Gastroesophageal sphincter (tissue), 4 donors: ENCODE results near the gene UMODL1. TPM values are rescaled to one million over a fixed set of nuclear protein-coding genes. Genes with fewer than 3 reads are reported as not detected.
"Not testable (repeated sequence)": the region's sequence is repeated elsewhere in the genome, so short reads cannot be mapped to it uniquely, and the experiment has no call there.

ENCODE experiments used
- ATAC-seq: fragments of 150-250 bp; one replicate; pipeline ENCODE4 v1.9.1; 2016; ENCODE audit warnings: mild to moderate bottlenecking, moderate library complexity
- H3K27ac ChIP-seq, 4 donors: fragments of 200-600 bp; sonication (generic) in 3 of 4; 1 replicate in 3 of 4; 2 replicates in 1 of 4; pipeline ENCODE4 v1.5.1; 2016 to 2019
- H3K27me3 ChIP-seq: fragments of 200-600 bp; sonication (generic); one replicate; pipeline ENCODE4 v1.5.1; 2019
- H3K36me3 ChIP-seq, 2 donors: fragments of 200-600 bp; sonication (generic); one replicate each; pipeline ENCODE4 v1.5.1; 2019; ENCODE audit warnings: control low read depth in 1 of 2
- H3K4me1 ChIP-seq, 3 donors: fragments of 200-600 bp; sonication (generic); 1 replicate in 2 of 3; 2 replicates in 1 of 3; pipeline ENCODE4 v1.5.1; 2016 to 2019; ENCODE audit warnings: control low read depth in 2 of 3
- H3K4me3 ChIP-seq, 2 donors: fragments of 200-600 bp; sonication (generic); one replicate each; pipeline ENCODE4 v1.5.1; 2019; ENCODE audit warnings: mild to moderate bottlenecking in 1 of 2, moderate library complexity in 1 of 2
- H3K9me3 ChIP-seq, 3 donors: fragments of 200-600 bp; sonication (generic); one replicate each; pipeline ENCODE4 v1.5.1; 2017 to 2019; ENCODE audit warnings: control low read depth in 2 of 3
- EP300 ChIP-seq: sonication (generic); formaldehyde crosslinking; IDR thresholded peaks from one replicate; pipeline ENCODE4 v1.6.1; 2017; ENCODE audit warnings: antibody characterized with exemption, mild to moderate bottlenecking
- POLR2A ChIP-seq, 2 donors: fragments of 450-650 bp; IDR thresholded peaks; one replicate each; pipeline ENCODE4 v1.6.1; 2017; ENCODE audit warnings: antibody characterized with exemption in 2 of 2, mild to moderate bottlenecking in 2 of 2, moderate library complexity in 1 of 2
- POLR2AphosphoS5 ChIP-seq: sonication (generic); formaldehyde crosslinking; IDR thresholded peaks from one replicate; pipeline ENCODE4 v1.6.1; 2017; ENCODE audit warnings: antibody characterized with exemption
- WGBS, 2 donors: methylation state at CpG; one replicate each; pipeline ENCODE4 v1.1.5; 2018; ENCODE audit warnings: low coverage in 1 of 2; 5-methylcytosine and 5-hydroxymethylcytosine counted together
- total RNA-seq, 4 donors: library from RNA; depleted of rRNA; stranded (reverse); fragments of >200 nt; gene quantifications; one replicate each; pipeline ENCODE4 v1.1.0, GENCODE V29; 2016
- TF ChIP-seq, protein P1 (sequence below), 4 experiments: fragments of 200-600 bp in 2 of 4; fragments of 450-650 bp in 2 of 4; sonication (generic) in 1 of 4; IDR thresholded peaks; one replicate each; pipeline ENCODE4 v1.5.1; 2017 to 2019; ENCODE audit warnings: antibody characterized with exemption in 4 of 4, mild to moderate bottlenecking in 2 of 4, moderate library complexity in 2 of 4

UMODL1 gene
- total RNA-seq, 4 donors from 2014 or later: not detected

DNA sequence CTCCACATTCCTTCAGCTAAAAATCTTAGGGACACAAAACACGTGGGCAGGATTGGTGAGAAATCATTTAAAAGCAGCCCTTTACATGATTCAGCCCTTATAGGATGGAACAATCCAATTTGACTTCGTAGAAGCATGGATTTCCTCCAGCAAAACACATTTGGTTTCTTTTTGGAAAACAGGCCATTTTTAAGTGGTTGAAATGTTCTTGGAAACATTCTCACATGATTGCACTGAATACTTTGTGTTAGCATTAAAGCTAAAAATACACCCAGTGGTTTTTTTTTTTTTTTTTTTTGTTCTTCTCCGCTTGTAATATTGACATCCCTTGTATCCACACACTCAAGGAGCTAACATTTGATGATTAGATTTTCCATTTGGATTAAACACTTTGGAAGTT, 105.7 kb downstream of the UMODL1 start:
- WGBS, 2 donors: 0 to 8% methylated on average over 2 to 3 of the region's 3 CpGs
- Histone ChIP-seq H3K27me3 (no peaks in the 10 kb centered on the region), H3K9me3 (no peaks in the 10 kb centered on the region), H3K27ac (peak overlapping the region; percentile 18 to 69 (median 50)), H3K36me3 (no peaks in the 10 kb centered on the region), H3K4me1 (peaks cover 0 to 41% (median 0%) of the 10 kb centered on the region in 3 donors), H3K4me3 (no peak overlapping the region)
- ATAC-seq: peak; percentile 70
- TF ChIP-seq EP300: no peak
- TF ChIP-seq POLR2AphosphoS5: peak; percentile 69

DNA sequence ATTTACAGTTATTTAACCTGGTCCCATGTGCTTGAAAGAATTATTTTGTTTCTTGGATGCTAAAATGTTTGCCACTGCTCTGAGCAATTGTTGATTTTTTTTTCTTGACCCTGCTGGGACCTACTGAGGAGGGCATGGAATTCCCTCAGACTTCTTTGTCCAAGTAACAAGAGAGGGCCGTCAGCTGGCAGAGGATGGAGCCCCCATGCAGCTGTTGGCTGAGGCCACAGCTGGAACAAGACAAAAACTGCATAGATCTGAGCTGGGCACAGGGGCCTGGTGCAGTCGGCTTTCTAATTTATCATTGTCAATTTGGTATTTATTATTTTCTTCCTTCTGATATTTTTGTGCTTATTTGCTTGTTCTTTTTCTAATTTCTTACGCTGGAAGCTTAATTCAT, 108.2 kb downstream of the UMODL1 start:
- TF ChIP-seq POLR2AphosphoS5 (no peak), EP300 (no peak), POLR2A (IDR thresholded peaks at IDR 0.05) (no peak)
- TF ChIP-seq, protein P1, sequence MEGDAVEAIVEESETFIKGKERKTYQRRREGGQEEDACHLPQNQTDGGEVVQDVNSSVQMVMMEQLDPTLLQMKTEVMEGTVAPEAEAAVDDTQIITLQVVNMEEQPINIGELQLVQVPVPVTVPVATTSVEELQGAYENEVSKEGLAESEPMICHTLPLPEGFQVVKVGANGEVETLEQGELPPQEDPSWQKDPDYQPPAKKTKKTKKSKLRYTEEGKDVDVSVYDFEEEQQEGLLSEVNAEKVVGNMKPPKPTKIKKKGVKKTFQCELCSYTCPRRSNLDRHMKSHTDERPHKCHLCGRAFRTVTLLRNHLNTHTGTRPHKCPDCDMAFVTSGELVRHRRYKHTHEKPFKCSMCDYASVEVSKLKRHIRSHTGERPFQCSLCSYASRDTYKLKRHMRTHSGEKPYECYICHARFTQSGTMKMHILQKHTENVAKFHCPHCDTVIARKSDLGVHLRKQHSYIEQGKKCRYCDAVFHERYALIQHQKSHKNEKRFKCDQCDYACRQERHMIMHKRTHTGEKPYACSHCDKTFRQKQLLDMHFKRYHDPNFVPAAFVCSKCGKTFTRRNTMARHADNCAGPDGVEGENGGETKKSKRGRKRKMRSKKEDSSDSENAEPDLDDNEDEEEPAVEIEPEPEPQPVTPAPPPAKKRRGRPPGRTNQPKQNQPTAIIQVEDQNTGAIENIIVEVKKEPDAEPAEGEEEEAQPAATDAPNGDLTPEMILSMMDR (IDR thresholded peaks at IDR 0.05): no peak
- Histone ChIP-seq H3K9me3 (no peaks in the 10 kb centered on the region), H3K4me1 (peaks cover 0 to 38% (median 0%) of the 10 kb centered on the region in 3 donors), H3K4me3 (no peak overlapping the region), H3K27ac (no peak overlapping the region), H3K36me3 (no peaks in the 10 kb centered on the region), H3K27me3 (no peaks in the 10 kb centered on the region)
- 44 to 50% methylated on average over 3 of the region's 3 CpGs for WGBS, 2 donors
- ATAC-seq: no peak

DNA sequence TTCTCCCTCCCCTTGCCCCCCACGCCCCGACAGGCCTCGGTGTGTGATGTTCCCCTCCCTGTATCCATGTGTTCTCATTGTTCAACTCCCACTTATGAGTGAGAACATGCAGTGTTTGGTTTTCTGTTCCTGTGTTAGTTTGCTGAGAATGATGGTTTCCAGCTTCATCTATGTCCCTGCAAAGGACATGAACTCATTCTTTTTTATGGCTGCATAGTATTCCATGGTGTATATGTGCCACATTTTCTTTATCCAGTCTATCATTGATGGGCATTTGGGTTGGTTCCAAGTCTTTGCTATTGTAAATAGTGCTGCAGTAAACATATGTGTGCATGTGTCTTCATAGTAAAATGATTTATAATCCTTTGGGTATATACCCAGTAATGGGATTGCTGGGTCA, 108.9 kb downstream of the UMODL1 start:
- H3K27me3 ChIP-seq: not testable (repeated sequence)
- 82% methylated on average over 3 of the region's 3 CpGs; no CpG with 5 or more reads in 1 of the 2 donors for WGBS, 2 donors

DNA sequence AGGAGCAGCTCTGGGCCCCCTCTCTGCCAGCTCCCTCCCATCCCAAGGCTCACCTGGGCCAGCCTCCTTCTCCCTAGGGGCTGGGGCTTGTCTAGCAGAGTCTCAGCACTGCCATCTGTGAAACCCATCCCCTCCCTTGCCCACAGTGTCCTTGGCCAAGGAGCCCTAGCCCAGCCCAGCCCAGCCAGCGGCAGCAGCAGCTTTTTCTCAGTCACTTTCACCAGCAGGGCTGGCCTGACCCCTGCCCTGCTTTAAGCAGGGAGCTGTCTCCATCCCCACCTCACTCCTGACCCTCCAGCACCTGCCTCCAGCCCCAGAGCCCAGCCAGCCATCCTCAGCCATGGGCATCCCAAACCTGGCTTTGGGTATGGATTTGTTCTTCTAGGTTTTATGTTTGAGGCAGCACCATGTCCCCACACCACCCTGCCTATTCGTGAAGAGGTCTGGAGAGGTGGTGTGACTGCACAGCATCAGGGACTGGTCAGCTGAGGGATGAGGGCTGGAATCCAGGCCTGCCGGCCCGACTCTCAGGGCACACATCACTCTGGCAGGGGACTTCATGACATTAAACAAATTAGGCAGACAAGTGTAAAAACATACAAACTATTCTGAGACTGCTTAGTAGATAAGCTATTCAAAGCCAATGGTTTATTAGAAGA, 111.7 kb downstream of the UMODL1 start:
- Histone ChIP-seq H3K27ac (no peak overlapping the region), H3K27me3 (no peaks in the 10 kb centered on the region), H3K9me3 (no peaks in the 10 kb centered on the region), H3K4me1 (peaks cover 0 to 13% (median 0%) of the 10 kb centered on the region in 3 donors), H3K4me3 (no peak overlapping the region), H3K36me3 (no peaks in the 10 kb centered on the region)
- ATAC-seq: peak; percentile 31
- TF ChIP-seq, protein P1 (IDR thresholded peaks at IDR 0.05): no peak
- no peak for TF ChIP-seq POLR2AphosphoS5
- TF ChIP-seq EP300: no peak
- no peak for TF ChIP-seq POLR2A (IDR thresholded peaks at IDR 0.05)
- 8 to 44% methylated on average over 2 to 3 of the region's 4 CpGs for WGBS, 2 donors

More for the DNA sequence above, 108.9 kb downstream of the UMODL1 start:
- H3K4me3 ChIP-seq, H3K9me3 ChIP-seq, H3K27ac ChIP-seq, ATAC-seq, H3K36me3 ChIP-seq: not testable (repeated sequence)
- H3K4me1 ChIP-seq: peaks cover 0 to 34% (median 0%) of the 10 kb centered on the region in 3 donors

DNA sequence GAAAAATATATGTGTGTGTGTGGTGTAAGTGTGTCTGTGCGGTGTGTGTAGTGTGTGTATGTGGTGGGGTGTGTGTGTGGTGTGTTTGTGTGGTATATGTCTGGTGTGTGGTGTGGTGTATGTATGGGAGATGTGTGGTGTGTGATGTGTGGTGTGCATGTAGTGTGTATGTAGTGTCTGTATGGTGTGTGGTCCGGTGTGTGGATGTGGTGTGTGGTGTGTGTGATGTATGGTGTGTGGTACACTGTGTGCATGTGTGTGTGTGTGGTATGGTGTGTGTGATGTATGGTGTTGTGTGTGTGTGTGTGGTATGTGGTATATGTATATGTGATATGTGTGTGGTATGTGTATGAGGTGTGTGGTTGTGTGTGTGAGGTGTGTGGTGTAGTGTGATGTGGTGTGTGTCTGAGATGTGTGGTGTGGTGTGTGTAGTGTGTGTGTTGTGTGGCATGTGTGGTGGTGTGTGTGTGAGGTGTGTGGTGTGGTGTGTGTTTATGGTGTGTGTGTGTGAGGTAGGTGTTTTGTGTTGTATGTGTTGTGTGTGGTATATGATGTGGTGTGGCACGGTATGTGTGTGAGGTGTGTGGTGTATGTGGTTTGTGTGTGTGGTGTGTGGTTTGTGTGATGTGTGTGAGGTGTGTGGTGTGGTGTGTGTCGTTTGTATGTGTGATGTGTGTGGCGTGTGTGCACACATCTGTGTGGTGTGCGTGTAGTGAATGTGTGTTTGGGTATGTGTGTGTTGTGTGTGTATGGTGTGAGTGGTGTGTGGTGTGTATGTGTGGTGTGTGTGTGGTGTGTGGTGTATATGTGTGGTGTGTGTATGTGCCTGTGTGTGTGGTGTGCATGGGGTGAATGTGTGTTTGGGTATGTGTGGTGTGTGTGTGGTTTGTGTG, 112.5 kb downstream of the UMODL1 start:
- WGBS, 2 donors: 83 to 93% methylated on average over 5 to 6 of the region's 6 CpGs
- no peaks in the 10 kb centered on the region for H3K36me3 ChIP-seq

More for the DNA sequence above, 112.5 kb downstream of the UMODL1 start:
- ATAC-seq: no peak
- Histone ChIP-seq H3K27me3 (no peaks in the 10 kb centered on the region), H3K9me3 (no peaks in the 10 kb centered on the region), H3K4me3 (no peak overlapping the region), H3K4me1 (peaks cover 0 to 15% (median 0%) of the 10 kb centered on the region in 3 donors), H3K27ac (no peak overlapping the region)
- no peak for TF ChIP-seq POLR2A (IDR thresholded peaks at IDR 0.05)
- no peak for TF ChIP-seq POLR2AphosphoS5
- TF ChIP-seq, protein P1 (IDR thresholded peaks at IDR 0.05): no peak
- TF ChIP-seq EP300: no peak
